ENCODE data around the gene SRD5A3. TPM values are rescaled to one million over a fixed set of nuclear protein-coding genes. Genes with fewer than 3 reads are reported as not detected.

SRD5A3 gene
- total RNA-seq, 1 experiment from 2014 or later, result 24.0 TPM

DNA sequence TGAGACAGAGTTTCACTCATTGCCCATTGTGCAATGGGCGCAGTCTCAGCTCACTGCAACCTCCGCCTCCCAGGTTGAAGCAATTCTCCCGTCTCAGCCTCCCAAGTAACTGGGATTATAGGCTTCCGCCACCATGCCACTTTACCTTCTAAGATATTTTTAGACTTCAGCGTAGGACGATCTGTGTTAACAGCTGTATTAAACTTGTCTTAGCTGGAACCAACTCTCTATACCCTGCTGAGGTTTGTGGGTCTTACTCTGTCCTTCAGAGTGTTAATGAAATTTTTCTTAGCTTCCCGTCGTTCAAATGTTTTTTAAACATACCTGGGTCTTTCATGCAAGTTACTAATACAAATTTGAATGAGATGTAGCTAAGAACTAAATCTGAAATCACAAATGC lies 64.4 kb downstream of the SRD5A3 start (continued):
- TF ChIP-seq, protein P1, sequence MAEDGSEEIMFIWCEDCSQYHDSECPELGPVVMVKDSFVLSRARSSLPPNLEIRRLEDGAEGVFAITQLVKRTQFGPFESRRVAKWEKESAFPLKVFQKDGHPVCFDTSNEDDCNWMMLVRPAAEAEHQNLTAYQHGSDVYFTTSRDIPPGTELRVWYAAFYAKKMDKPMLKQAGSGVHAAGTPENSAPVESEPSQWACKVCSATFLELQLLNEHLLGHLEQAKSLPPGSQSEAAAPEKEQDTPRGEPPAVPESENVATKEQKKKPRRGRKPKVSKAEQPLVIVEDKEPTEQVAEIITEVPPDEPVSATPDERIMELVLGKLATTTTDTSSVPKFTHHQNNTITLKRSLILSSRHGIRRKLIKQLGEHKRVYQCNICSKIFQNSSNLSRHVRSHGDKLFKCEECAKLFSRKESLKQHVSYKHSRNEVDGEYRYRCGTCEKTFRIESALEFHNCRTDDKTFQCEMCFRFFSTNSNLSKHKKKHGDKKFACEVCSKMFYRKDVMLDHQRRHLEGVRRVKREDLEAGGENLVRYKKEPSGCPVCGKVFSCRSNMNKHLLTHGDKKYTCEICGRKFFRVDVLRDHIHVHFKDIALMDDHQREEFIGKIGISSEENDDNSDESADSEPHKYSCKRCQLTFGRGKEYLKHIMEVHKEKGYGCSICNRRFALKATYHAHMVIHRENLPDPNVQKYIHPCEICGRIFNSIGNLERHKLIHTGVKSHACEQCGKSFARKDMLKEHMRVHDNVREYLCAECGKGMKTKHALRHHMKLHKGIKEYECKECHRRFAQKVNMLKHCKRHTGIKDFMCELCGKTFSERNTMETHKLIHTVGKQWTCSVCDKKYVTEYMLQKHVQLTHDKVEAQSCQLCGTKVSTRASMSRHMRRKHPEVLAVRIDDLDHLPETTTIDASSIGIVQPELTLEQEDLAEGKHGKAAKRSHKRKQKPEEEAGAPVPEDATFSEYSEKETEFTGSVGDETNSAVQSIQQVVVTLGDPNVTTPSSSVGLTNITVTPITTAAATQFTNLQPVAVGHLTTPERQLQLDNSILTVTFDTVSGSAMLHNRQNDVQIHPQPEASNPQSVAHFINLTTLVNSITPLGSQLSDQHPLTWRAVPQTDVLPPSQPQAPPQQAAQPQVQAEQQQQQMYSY (CRISPR knock-in tag; IDR thresholded peaks at IDR 0.05), result no peak
- TF ChIP-seq, protein P2, sequence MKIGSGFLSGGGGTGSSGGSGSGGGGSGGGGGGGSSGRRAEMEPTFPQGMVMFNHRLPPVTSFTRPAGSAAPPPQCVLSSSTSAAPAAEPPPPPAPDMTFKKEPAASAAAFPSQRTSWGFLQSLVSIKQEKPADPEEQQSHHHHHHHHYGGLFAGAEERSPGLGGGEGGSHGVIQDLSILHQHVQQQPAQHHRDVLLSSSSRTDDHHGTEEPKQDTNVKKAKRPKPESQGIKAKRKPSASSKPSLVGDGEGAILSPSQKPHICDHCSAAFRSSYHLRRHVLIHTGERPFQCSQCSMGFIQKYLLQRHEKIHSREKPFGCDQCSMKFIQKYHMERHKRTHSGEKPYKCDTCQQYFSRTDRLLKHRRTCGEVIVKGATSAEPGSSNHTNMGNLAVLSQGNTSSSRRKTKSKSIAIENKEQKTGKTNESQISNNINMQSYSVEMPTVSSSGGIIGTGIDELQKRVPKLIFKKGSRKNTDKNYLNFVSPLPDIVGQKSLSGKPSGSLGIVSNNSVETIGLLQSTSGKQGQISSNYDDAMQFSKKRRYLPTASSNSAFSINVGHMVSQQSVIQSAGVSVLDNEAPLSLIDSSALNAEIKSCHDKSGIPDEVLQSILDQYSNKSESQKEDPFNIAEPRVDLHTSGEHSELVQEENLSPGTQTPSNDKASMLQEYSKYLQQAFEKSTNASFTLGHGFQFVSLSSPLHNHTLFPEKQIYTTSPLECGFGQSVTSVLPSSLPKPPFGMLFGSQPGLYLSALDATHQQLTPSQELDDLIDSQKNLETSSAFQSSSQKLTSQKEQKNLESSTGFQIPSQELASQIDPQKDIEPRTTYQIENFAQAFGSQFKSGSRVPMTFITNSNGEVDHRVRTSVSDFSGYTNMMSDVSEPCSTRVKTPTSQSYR (CRISPR knock-in tag; IDR thresholded peaks at IDR 0.05), result no peak
- no peak for TF ChIP-seq NFATC4 (CRISPR knock-in tag; IDR thresholded peaks at IDR 0.05)
- TF ChIP-seq SOX15 (CRISPR knock-in tag; IDR thresholded peaks at IDR 0.05), result no peak

GRCh38 chr4:55411621-55412020 lies 65.6 kb downstream of the SRD5A3 start:
- DNase-seq (ENCODE audit: low spot score), result no peak
- H3K27me3 Mint-ChIP-seq (ENCODE audit: low read depth), result no peaks in the 10 kb centered on the region
- ATAC-seq, result no peak
- H3K4me3 Mint-ChIP-seq, result no peak overlapping the region
- H3K27ac Mint-ChIP-seq, result peak overlapping the region; percentile 79
- H3K4me1 Mint-ChIP-seq, result peaks cover 31% of the 10 kb centered on the region
- POLR2A ChIA-PET, result no interaction called here
- CTCF ChIA-PET, result interaction anchor here (1.0 kb wide), 1 partner anchor 440 kb away, joined by 4 read pairs; no protein-coding TSS in a partner anchor
- H3K9me3 Mint-ChIP-seq, result 0 out of 2 replicates have a peak, but pooled peaks cover under 1% of the 10 kb centered on the region
- H3K36me3 Mint-ChIP-seq, result peaks cover 19% of the 10 kb centered on the region
- TF ChIP-seq ZNF232 (CRISPR knock-in tag; IDR thresholded peaks at IDR 0.05) (no peak), NR2C2 (CRISPR knock-in tag; IDR thresholded peaks at IDR 0.05) (no peak), ATF1 (CRISPR knock-in tag; IDR thresholded peaks at IDR 0.05) (no peak), JAZF1 (CRISPR knock-in tag; IDR thresholded peaks at IDR 0.05) (no peak), GABPB1 (CRISPR knock-in tag; IDR thresholded peaks at IDR 0.05) (no peak), ZNF138 (CRISPR knock-in tag; conservative IDR thresholded peaks at IDR 0.05) (no peak), CTCF (IDR thresholded peaks at IDR 0.05) (no peak), ZSCAN18 (CRISPR knock-in tag; IDR thresholded peaks at IDR 0.05) (no peak), RORB (CRISPR knock-in tag; IDR thresholded peaks at IDR 0.05) (no peak), CREM (CRISPR knock-in tag; IDR thresholded peaks at IDR 0.05) (no peak)
- TF ChIP-seq, protein P3, sequence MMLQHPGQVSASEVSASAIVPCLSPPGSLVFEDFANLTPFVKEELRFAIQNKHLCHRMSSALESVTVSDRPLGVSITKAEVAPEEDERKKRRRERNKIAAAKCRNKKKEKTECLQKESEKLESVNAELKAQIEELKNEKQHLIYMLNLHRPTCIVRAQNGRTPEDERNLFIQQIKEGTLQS (CRISPR knock-in tag; conservative IDR thresholded peaks at IDR 0.05), result no peak
- TF ChIP-seq, protein P4, sequence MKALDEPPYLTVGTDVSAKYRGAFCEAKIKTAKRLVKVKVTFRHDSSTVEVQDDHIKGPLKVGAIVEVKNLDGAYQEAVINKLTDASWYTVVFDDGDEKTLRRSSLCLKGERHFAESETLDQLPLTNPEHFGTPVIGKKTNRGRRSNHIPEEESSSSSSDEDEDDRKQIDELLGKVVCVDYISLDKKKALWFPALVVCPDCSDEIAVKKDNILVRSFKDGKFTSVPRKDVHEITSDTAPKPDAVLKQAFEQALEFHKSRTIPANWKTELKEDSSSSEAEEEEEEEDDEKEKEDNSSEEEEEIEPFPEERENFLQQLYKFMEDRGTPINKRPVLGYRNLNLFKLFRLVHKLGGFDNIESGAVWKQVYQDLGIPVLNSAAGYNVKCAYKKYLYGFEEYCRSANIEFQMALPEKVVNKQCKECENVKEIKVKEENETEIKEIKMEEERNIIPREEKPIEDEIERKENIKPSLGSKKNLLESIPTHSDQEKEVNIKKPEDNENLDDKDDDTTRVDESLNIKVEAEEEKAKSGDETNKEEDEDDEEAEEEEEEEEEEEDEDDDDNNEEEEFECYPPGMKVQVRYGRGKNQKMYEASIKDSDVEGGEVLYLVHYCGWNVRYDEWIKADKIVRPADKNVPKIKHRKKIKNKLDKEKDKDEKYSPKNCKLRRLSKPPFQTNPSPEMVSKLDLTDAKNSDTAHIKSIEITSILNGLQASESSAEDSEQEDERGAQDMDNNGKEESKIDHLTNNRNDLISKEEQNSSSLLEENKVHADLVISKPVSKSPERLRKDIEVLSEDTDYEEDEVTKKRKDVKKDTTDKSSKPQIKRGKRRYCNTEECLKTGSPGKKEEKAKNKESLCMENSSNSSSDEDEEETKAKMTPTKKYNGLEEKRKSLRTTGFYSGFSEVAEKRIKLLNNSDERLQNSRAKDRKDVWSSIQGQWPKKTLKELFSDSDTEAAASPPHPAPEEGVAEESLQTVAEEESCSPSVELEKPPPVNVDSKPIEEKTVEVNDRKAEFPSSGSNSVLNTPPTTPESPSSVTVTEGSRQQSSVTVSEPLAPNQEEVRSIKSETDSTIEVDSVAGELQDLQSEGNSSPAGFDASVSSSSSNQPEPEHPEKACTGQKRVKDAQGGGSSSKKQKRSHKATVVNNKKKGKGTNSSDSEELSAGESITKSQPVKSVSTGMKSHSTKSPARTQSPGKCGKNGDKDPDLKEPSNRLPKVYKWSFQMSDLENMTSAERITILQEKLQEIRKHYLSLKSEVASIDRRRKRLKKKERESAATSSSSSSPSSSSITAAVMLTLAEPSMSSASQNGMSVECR (CRISPR knock-in tag; IDR thresholded peaks at IDR 0.05; ENCODE audit: borderline replicate concordance), result no peak
- TF ChIP-seq, protein P5, sequence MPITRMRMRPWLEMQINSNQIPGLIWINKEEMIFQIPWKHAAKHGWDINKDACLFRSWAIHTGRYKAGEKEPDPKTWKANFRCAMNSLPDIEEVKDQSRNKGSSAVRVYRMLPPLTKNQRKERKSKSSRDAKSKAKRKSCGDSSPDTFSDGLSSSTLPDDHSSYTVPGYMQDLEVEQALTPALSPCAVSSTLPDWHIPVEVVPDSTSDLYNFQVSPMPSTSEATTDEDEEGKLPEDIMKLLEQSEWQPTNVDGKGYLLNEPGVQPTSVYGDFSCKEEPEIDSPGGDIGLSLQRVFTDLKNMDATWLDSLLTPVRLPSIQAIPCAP (CRISPR knock-in tag; IDR thresholded peaks at IDR 0.05), result no peak
- TF ChIP-seq, protein P2 (CRISPR knock-in tag; IDR thresholded peaks at IDR 0.05), result no peak

Measured in WTC11 (cell line).